Activated B cell treated with CpG ODN at 0.5 μM for 24 hours (primary cell): Measurements from ENCODE around the gene RBKS. TPM values are rescaled to one million over a fixed set of nuclear protein-coding genes. Genes with fewer than 3 reads are reported as not detected.
"Not testable (repeated sequence)": the region's sequence is repeated elsewhere in the genome, so short reads cannot be mapped to it uniquely, and the experiment has no call there.

Experiments used
- ATAC-seq: fragments of 200-7000 bp; cut with Tn5 transposase; one replicate; pipeline ENCODE4 v1.10.0; 2021; ENCODE audit warnings: low read depth, mild to moderate bottlenecking, moderate library complexity
- CTCF ChIA-PET: fragments of 350-600 bp; sonication (Branson Sonifier 250); formaldehyde crosslinking; loops from one replicate; lab custom pipeline; 2021; ENCODE audit warnings: antibody characterized with exemption; lab: Charles Lee
- POLR2A ChIA-PET: fragments of 350-600 bp; sonication (Branson Sonifier 250); formaldehyde crosslinking; loops from one replicate; lab custom pipeline; 2021; ENCODE audit warnings: antibody characterized with exemption; lab: Charles Lee
- DNase-seq: peaks from one replicate; pipeline ENCODE4 v3.0.0; 2022
- H3K27ac Mint-ChIP-seq: one replicate; pipeline ENCODE4 v1.8.0; 2020; ENCODE audit warnings: mixed read lengths
- H3K27me3 Mint-ChIP-seq: one replicate; pipeline ENCODE4 v1.8.0; 2021; ENCODE audit warnings: mixed read lengths
- H3K36me3 Mint-ChIP-seq: one replicate; pipeline ENCODE4 v1.8.0; 2021; ENCODE audit warnings: low read depth, mixed read lengths
- H3K4me1 Mint-ChIP-seq: one replicate; pipeline ENCODE4 v1.8.0; 2021; ENCODE audit warnings: mixed read lengths
- H3K4me3 Mint-ChIP-seq: one replicate; pipeline ENCODE4 v1.8.0; 2020; ENCODE audit warnings: mild to moderate bottlenecking, mixed read lengths
- H3K9me3 Mint-ChIP-seq: one replicate; pipeline ENCODE4 v1.8.0; 2020; ENCODE audit warnings: mixed read lengths
- CTCF ChIP-seq: fragments of 200-600 bp; IDR thresholded peaks from one replicate; pipeline ENCODE4 v1.8.0; 2022; ENCODE audit warnings: antibody characterized with exemption, mild to moderate bottlenecking
- intact Hi-C: fragments of 100-400 bp; cut with micrococcal nuclease; formaldehyde crosslinking; loops from one replicate; pipeline ENCODE4 v1.15.1; 2024
- total RNA-seq: library from RNA; stranded (reverse); gene quantifications from 2 replicates; pipeline ENCODE4 v1.2.3, GENCODE V29; 2022

Gene RBKS
- total RNA-seq, 1 donor from 2014 or later: 3.1 TPM

DNA sequence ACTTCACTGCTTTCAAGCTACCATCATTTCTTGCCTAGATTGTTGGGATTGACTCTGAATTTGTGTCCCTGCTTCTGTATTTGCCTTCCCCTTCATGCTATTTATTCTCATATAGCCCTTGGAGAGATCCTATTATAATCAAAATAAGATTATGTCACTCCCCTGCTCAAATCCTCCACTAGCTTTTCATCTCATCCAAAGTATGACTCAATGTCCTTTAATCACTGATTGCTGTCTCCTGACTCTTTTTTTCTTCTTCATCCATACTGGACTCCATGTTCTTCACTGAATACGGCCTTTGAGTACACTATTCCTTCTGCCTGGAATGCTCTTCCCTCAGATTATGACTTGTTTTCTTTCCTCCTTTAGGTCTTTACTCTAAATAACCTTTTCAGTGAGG lies 5.0 kb downstream of the RBKS start:
- H3K9me3 Mint-ChIP-seq: peaks cover 6% of the 10 kb centered on the region
- intact Hi-C loops: no loop called here
- peaks cover 7% of the 10 kb centered on the region for H3K36me3 Mint-ChIP-seq
- H3K27me3 Mint-ChIP-seq: no peaks in the 10 kb centered on the region
- ATAC-seq (no peak), DNase-seq (no peak)
- no peak overlapping the region for H3K4me3 Mint-ChIP-seq
- peaks cover 34% of the 10 kb centered on the region for H3K4me1 Mint-ChIP-seq
- POLR2A ChIA-PET: no interaction called here
- no peak for TF ChIP-seq CTCF
- CTCF ChIA-PET: no interaction called here
- H3K27ac Mint-ChIP-seq: no peak overlapping the region

- no peak for TF ChIP-seq CTCF
- no peaks in the 10 kb centered on the region for H3K27me3 Mint-ChIP-seq
Measured at GRCh38 chr2:27884601-27885000, 5.6 kb downstream of the RBKS start.

GRCh38 chr2:27882584-27882922 lies 7.6 kb downstream of the RBKS start:
- CTCF ChIA-PET, intact Hi-C loops: not testable (repeated sequence)

More at GRCh38 chr2:27884601-27885000, 5.6 kb downstream of the RBKS start:
- no peak for DNase-seq
- Mint-ChIP-seq H3K27ac (no peak overlapping the region), H3K36me3 (peaks cover 2% of the 10 kb centered on the region), H3K4me1 (peaks cover 27% of the 10 kb centered on the region), H3K4me3 (no peak overlapping the region), H3K9me3 (peaks cover 7% of the 10 kb centered on the region)
- ChIA-PET POLR2A (interaction anchor here (0.6 kb wide), 1 partner anchor 16 kb away, joined by 3 read pairs; no protein-coding TSS in a partner anchor), CTCF (no interaction called here)
- intact Hi-C loops: no loop called here
- ATAC-seq: no peak

DNA sequence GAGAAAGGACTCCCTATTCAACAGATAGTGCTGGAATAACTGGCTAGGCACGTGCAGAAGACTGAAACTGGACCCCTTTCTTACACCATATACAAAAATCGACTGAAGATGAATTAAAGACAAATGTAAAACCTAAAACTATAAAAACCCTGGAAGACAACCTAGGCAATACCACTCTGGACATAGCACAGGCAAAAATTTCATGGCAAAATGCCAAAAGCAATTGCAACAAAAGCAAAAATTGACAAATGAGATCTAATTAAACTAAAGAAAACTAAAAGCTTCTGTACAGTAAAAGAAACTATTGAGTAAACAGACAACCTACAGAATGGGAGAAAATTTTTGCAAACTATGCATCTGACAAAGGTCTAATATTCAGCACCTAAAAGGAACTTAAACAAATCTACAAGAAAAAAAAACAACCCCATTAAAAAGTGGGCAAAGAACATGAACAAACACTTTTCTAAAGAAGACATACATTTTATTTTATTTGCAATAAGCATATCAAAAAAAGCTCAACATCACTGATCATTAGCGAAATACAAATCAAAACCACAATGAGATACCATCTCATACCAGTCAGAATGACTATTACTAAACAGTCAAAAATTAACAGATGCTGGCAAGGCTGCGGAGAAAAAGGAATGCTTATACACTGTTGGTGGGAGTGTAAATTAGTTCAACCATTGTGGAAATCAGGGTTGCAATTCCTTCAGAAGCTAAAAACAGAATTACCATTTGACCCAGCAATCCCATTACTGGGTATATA lies 8.2 kb downstream of the RBKS start:
- POLR2A ChIA-PET, H3K4me3 Mint-ChIP-seq, CTCF ChIA-PET, ATAC-seq, H3K27me3 Mint-ChIP-seq, H3K27ac Mint-ChIP-seq, intact Hi-C loops, DNase-seq, H3K36me3 Mint-ChIP-seq, H3K4me1 Mint-ChIP-seq: not testable (repeated sequence)
- H3K9me3 Mint-ChIP-seq: peaks cover 16% of the 10 kb centered on the region

More at GRCh38 chr2:27882584-27882922, 7.6 kb downstream of the RBKS start:
- ATAC-seq, H3K27ac Mint-ChIP-seq, H3K4me1 Mint-ChIP-seq, H3K4me3 Mint-ChIP-seq, DNase-seq, H3K27me3 Mint-ChIP-seq, POLR2A ChIA-PET, H3K36me3 Mint-ChIP-seq: not testable (repeated sequence)
- peaks cover 11% of the 10 kb centered on the region for H3K9me3 Mint-ChIP-seq

GRCh38 chr2:27878825-27879224 lies 11.4 kb downstream of the RBKS start:
- no peak overlapping the region for H3K27ac Mint-ChIP-seq
- H3K4me3 Mint-ChIP-seq: no peak overlapping the region
- TF ChIP-seq CTCF: no peak

DNA sequence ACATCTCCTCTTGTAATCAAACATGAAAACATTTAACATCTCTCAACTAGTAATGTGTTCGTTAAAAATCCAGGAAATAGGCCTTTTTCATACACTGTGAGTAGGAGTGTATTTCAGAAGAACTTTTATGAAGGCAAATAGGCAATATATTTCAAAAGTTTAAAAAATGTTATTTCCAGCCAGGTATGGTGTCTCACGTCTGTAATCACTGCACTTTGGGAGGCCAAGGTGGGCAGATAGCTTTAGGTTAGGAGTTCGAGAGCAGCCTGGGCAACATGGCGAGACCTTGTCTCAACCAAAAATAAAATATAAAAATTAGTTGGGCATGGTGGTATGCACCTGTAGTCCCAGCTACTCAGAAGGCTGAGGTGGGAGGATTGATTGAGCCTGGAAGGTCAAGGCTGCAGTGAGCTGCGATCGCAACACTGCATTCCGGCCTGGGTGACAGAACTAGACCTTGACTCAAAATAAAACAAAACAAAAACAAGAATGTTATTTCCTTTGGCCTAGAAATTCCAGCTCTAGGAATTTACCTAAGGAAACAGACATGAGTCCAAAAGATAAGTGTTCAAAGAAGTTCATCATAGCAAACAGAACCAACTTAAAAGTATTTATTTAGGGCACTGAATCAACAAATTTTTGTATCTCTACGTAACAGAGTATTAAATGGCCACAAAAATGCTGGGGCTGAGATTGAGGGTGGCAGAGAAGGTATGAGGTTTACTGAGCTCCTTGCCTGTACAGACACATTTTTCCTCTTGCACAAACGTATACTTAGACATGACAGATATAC lies 14.9 kb downstream of the RBKS start:
- H3K27ac Mint-ChIP-seq: no peak overlapping the region
- peaks cover 17% of the 10 kb centered on the region for H3K9me3 Mint-ChIP-seq
- no peak for DNase-seq
- ChIA-PET POLR2A (no interaction called here), CTCF (no interaction called here)
- intact Hi-C loops: no loop called here
- H3K4me1 Mint-ChIP-seq: no peaks in the 10 kb centered on the region
- no peaks in the 10 kb centered on the region for H3K27me3 Mint-ChIP-seq
- ATAC-seq: no peak
- H3K36me3 Mint-ChIP-seq: peaks cover 5% of the 10 kb centered on the region
- no peak overlapping the region for H3K4me3 Mint-ChIP-seq
- no peak for TF ChIP-seq CTCF

More at GRCh38 chr2:27878825-27879224, 11.4 kb downstream of the RBKS start:
- Mint-ChIP-seq H3K4me1 (peaks cover 2% of the 10 kb centered on the region), H3K9me3 (peaks cover 23% of the 10 kb centered on the region), H3K27me3 (no peaks in the 10 kb centered on the region), H3K36me3 (peaks cover 7% of the 10 kb centered on the region)
- ATAC-seq (no peak), DNase-seq (no peak)
- POLR2A ChIA-PET: no interaction called here
- intact Hi-C loops: no loop called here
- CTCF ChIA-PET: no interaction called here
